Muscle of arm (tissue), 12 donors: ENCODE data around the gene INPPL1. TPM values are rescaled to one million over a fixed set of nuclear protein-coding genes. Genes with fewer than 3 reads are reported as not detected.

Experiments
- DNase-seq: peaks from one replicate; pipeline ENCODE4 v3.0.0-alpha.2; 2013
- polyA plus RNA-seq, 12 donors: library from polyadenylated mRNA; unstranded; fragments of 120-200 nt; gene quantifications; one replicate each; pipeline ENCODE4 v1.2.1, GENCODE V29; 2013; ENCODE audit not compliant: insufficient read length in 12 of 12

The INPPL1 gene
- polyA plus RNA-seq, 12 donors, result 118 to 193 (median 149) TPM

- no peak for DNase-seq
These were observed 6.3 kb downstream of the INPPL1 start for GRCh38 chr11:72230764-72231365.

- DNase-seq, result no peak
These were observed 7.1 kb downstream of the INPPL1 start for GRCh38 chr11:72231396-72232259.

- DNase-seq, result no peak
These were observed 7.9 kb downstream of the INPPL1 start for GRCh38 chr11:72232260-72233055.

- no peak for DNase-seq
These were observed 8.6 kb downstream of the INPPL1 start for GRCh38 chr11:72233056-72233772.

- no peak for DNase-seq
These were observed 9.4 kb downstream of the INPPL1 start for GRCh38 chr11:72233773-72234513.

GRCh38 chr11:72234514-72234830 lies 9.9 kb downstream of the INPPL1 start:
- no peak for DNase-seq

- DNase-seq, result no peak
These were observed 10.4 kb downstream of the INPPL1 start for GRCh38 chr11:72234920-72235319.

GRCh38 chr11:72235351-72236057 lies 10.9 kb downstream of the INPPL1 start:
- no peak for DNase-seq

GRCh38 chr11:72236083-72236697 lies 11.6 kb downstream of the INPPL1 start:
- DNase-seq, result no peak

GRCh38 chr11:72236774-72237111 lies 12.2 kb downstream of the INPPL1 start:
- no peak for DNase-seq

- DNase-seq, result no peak
These were observed 12.8 kb downstream of the INPPL1 start for GRCh38 chr11:72237112-72237931.

GRCh38 chr11:72238040-72238450 lies 13.5 kb downstream of the INPPL1 start:
- DNase-seq, result no peak

- DNase-seq, result no peak
These were observed 14.1 kb downstream of the INPPL1 start for GRCh38 chr11:72238492-72239312.

- DNase-seq, result no peak
These were observed 14.8 kb downstream of the INPPL1 start for GRCh38 chr11:72239313-72239848.

- no peak for DNase-seq
These were observed 15.4 kb downstream of the INPPL1 start for GRCh38 chr11:72239849-72240460.

GRCh38 chr11:72240461-72241290 lies 16.1 kb downstream of the INPPL1 start:
- DNase-seq, result no peak
